A673 (cell line): ENCODE results near the gene ZNF678. TPM values are rescaled to one million over a fixed set of nuclear protein-coding genes. Genes with fewer than 3 reads are reported as not detected.
"Not testable (repeated sequence)": the region's sequence is repeated elsewhere in the genome, so short reads cannot be mapped to it uniquely, and the experiment has no call there.

Experiments
- BruUV-seq: library from RNA; stranded (reverse); fragments of 400-500 nt; replicated peaks from 2 replicates; lab custom pipeline; 2021; lab: Mats Ljungman, UMichigan
- CTCF ChIA-PET: fragments of 300-600 bp; sonication (Branson Sonifier 250); formaldehyde crosslinking; loops from one replicate; lab custom pipeline; 2022; ENCODE audit warnings: antibody characterized with exemption; lab: Charles Lee
- POLR2A ChIA-PET: fragments of 300-600 bp; sonication (Branson Sonifier 250); formaldehyde crosslinking; loops from one replicate; lab custom pipeline; 2022; ENCODE audit warnings: antibody characterized with exemption; ENCODE audit not compliant: low non-redundant PET; lab: Charles Lee
- DNase-seq: peaks from one replicate; pipeline ENCODE4 v3.0.0-alpha.2; 2015; ENCODE audit warnings: low spot score
- H3K27ac ChIP-seq: fragments of 200-600 bp; sonication (generic); 2 replicates; pipeline ENCODE4 v1.5.1; 2016; ENCODE audit warnings: mixed run types, low read depth, mild to moderate bottlenecking, mixed read lengths, antibody characterized with exemption, low read length; ENCODE audit not compliant: poor library complexity, severe bottlenecking
- H3K27me3 ChIP-seq: fragments of 200-600 bp; sonication (generic); replicated peaks from 2 replicates; pipeline ENCODE4 v1.6.1; 2017; ENCODE audit warnings: mixed run types, low read depth, mild to moderate bottlenecking, mixed read lengths, antibody characterized with exemption, low read length; ENCODE audit not compliant: insufficient read depth, poor library complexity
- H3K36me3 ChIP-seq: fragments of 200-600 bp; sonication (generic); 2 replicates; pipeline ENCODE4 v1.6.1; 2016; ENCODE audit warnings: mixed run types, mild to moderate bottlenecking, mixed read lengths, antibody characterized with exemption, low read length; ENCODE audit not compliant: insufficient read depth, poor library complexity, severe bottlenecking
- H3K4me1 ChIP-seq: fragments of 200-600 bp; sonication (generic); 2 replicates; pipeline ENCODE4 v1.6.1; 2017; ENCODE audit warnings: mixed run types, mild to moderate bottlenecking, mixed read lengths, antibody characterized with exemption, low read length; ENCODE audit not compliant: insufficient read depth, poor library complexity, severe bottlenecking
- H3K4me3 ChIP-seq: fragments of 200-600 bp; sonication (generic); 2 replicates; pipeline ENCODE4 v1.5.1; 2016; ENCODE audit warnings: low read depth, mixed run types, mild to moderate bottlenecking, mixed read lengths, low read length; ENCODE audit not compliant: poor library complexity, severe bottlenecking
- H3K9me3 ChIP-seq: fragments of 200-600 bp; sonication (generic); 2 replicates; pipeline ENCODE4 v1.6.1; 2016; ENCODE audit warnings: mixed run types, low read depth, mild to moderate bottlenecking, mixed read lengths, antibody characterized with exemption, low read length; ENCODE audit not compliant: poor library complexity, severe bottlenecking
- EZH2 ChIP-seq: fragments of 200-600 bp; sonication (generic); IDR thresholded peaks from 2 replicates; pipeline ENCODE4 v1.6.1; 2017; ENCODE audit warnings: borderline replicate concordance, low read depth, mild to moderate bottlenecking, mixed read lengths, antibody characterized with exemption, low read length; ENCODE audit not compliant: poor library complexity, severe bottlenecking
- intact Hi-C: fragments of 100-400 bp; cut with micrococcal nuclease; formaldehyde crosslinking; loops from one replicate; pipeline ENCODE4 v1.10.0; 2022; ENCODE audit not compliant: unreplicated experiment
- total RNA-seq: library from RNA; stranded (reverse); gene quantifications from 2 replicates; pipeline ENCODE4 v1.2.3, GENCODE V29; 2021
- TF ChIP-seq, protein P1 (sequence below): fragments of 300-800, 200-600 bp; sonication (generic); conservative IDR thresholded peaks from 2 replicates; pipeline ENCODE4 v1.5.1; 2017; ENCODE audit warnings: low read depth, mild to moderate bottlenecking, antibody characterized with exemption, low read length, moderate library complexity, mixed read lengths

ZNF678 gene
- total RNA-seq, 1 experiment from 2014 or later = 10.2 TPM

DNA sequence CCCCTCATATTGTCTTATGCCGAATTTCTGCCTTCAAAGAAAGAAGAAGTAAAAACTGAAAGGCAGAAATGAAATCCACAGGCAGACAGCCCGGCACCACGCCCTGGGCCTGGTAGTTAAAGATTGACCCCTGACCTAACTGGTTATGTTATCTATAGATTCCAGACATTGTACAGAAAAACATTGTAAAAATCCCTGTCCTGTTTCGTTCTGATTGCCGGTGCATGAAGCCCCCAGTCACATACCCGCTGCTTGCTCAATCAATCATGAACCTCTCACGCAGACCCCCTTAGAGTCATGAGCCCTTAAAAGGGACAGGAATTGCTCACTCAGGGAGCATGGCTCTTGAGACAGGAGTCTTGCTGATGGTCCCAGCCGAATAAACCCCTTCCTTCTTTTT is 122.5 kb downstream of the ZNF678 start:
- H3K4me1 ChIP-seq = no peaks in the 10 kb centered on the region
- no TSS peak for BruUV-seq
- no peaks in the 10 kb centered on the region for H3K36me3 ChIP-seq
- H3K27me3 ChIP-seq = no peaks in the 10 kb centered on the region
- DNase-seq = no peak
- ChIA-PET CTCF (no interaction called here), POLR2A (no interaction called here)
- H3K9me3 ChIP-seq = peaks cover 26% of the 10 kb centered on the region
- intact Hi-C loops = no loop called here
- TF ChIP-seq, protein P1, sequence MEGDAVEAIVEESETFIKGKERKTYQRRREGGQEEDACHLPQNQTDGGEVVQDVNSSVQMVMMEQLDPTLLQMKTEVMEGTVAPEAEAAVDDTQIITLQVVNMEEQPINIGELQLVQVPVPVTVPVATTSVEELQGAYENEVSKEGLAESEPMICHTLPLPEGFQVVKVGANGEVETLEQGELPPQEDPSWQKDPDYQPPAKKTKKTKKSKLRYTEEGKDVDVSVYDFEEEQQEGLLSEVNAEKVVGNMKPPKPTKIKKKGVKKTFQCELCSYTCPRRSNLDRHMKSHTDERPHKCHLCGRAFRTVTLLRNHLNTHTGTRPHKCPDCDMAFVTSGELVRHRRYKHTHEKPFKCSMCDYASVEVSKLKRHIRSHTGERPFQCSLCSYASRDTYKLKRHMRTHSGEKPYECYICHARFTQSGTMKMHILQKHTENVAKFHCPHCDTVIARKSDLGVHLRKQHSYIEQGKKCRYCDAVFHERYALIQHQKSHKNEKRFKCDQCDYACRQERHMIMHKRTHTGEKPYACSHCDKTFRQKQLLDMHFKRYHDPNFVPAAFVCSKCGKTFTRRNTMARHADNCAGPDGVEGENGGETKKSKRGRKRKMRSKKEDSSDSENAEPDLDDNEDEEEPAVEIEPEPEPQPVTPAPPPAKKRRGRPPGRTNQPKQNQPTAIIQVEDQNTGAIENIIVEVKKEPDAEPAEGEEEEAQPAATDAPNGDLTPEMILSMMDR = no peak
- no peak for TF ChIP-seq EZH2
- no peak overlapping the region for H3K4me3 ChIP-seq
- no peak overlapping the region for H3K27ac ChIP-seq

DNA sequence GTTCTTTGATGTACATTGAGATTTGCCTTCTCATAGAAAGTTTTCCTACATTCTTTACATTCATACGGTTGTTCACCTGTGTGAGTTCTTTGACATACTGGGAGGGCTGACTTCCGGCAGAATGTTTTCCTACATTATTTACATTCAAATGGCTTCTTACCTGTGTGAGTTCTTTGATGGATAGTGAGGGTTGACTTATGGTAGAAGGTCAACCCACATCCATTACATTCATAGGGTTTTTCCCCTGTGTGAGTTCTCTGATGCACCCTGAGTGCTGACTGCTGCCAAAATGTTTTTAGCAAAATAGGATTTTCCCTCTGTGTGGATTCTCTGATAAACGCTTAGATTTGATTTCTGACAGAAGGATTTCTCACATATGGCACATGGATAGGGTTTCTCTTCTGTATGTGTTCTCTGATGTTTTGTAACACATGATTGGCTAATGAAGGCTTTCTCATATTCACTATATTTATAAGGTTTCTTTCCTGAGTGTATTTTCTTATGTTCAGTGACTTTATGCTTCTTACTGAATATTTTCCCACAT is 134.0 kb downstream of the ZNF678 start:
- no TSS peak for BruUV-seq
- no peak overlapping the region for H3K4me3 ChIP-seq
- ChIA-PET POLR2A (no interaction called here), CTCF (no interaction called here)
- TF ChIP-seq, protein P1 = no peak
- no peak for TF ChIP-seq EZH2
- no peaks in the 10 kb centered on the region for H3K27me3 ChIP-seq
- H3K4me1 ChIP-seq = no peaks in the 10 kb centered on the region
- H3K9me3 ChIP-seq = peaks cover 34% of the 10 kb centered on the region
- intact Hi-C loops = no loop called here
- no peak overlapping the region for H3K27ac ChIP-seq
- DNase-seq = no peak
- no peaks in the 10 kb centered on the region for H3K36me3 ChIP-seq

DNA sequence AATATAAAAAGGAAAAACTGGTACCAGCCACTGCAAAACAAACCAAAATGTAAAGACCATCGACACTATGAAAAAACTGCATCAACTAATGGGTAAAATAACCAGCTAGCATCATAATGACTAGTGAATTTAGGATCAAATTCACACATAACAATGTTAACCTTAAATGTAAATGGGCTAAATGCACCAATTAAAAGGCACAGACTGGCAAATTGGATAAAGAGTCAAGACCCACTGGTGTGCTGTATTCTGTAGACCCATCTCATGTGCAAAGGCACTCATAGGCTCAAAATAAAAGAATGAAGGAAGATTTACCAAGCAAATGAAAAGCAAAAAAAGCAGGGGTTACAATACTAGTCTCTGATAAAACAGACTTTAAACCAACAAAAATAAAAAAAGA is 138.3 kb downstream of the ZNF678 start:
- H3K27ac ChIP-seq, DNase-seq, intact Hi-C loops, CTCF ChIA-PET, H3K4me1 ChIP-seq, BruUV-seq, H3K4me3 ChIP-seq, POLR2A ChIA-PET, H3K27me3 ChIP-seq, H3K36me3 ChIP-seq: not testable (repeated sequence)
- peaks cover 17% of the 10 kb centered on the region for H3K9me3 ChIP-seq

DNA sequence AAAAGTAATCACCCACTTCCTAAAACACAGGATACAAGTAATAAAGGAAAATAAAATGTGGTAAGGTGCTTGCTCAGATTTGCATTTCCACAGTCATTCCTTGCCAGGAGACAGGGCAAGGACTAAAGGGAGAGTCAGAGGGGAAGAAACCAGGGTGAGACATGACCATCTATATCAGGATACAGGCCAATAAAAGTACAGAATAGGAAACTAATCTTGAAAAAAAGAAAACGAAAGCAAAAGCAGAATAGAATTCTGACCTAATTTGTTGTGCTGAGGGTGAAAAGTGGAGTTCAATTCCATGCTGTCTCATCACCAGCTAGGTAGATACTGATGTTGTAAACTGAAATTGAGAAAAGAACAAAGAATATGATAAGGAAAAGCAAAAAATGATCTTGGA is 144.5 kb downstream of the ZNF678 start:
- Histone ChIP-seq H3K36me3 (no peaks in the 10 kb centered on the region), H3K4me1 (no peaks in the 10 kb centered on the region), H3K27me3 (no peaks in the 10 kb centered on the region), H3K27ac (no peak overlapping the region), H3K9me3 (peaks cover 4% of the 10 kb centered on the region), H3K4me3 (no peak overlapping the region)
- ChIA-PET CTCF (no interaction called here), POLR2A (no interaction called here)
- intact Hi-C loops = no loop called here
- TF ChIP-seq, protein P1 = no peak
- TF ChIP-seq EZH2 = no peak
- BruUV-seq = no TSS peak
- no peak for DNase-seq
